GM18907 (cell line): ENCODE measurements around the gene ZNF213.

Source experiments
- ATAC-seq: cut with Tn5 transposase; IDR thresholded peaks from one replicate; pipeline ENCODE4 v1.9.1; 2021; ENCODE audit warnings: mild to moderate bottlenecking, moderate library complexity; ENCODE audit not compliant: unreplicated experiment

ZNF213 gene

GRCh38 chr16:3190949-3191353 is 56.1 kb downstream of the ZNF213 start:
- no peak for ATAC-seq
